Right atrium auricular region (tissue), 2 donors: ENCODE results near the gene POC1A. TPM values are rescaled to one million over a fixed set of nuclear protein-coding genes. Genes with fewer than 3 reads are reported as not detected.

ENCODE experiments used
- DNase-seq: peaks from one replicate; pipeline ENCODE4 v3.0.0-alpha.2; 2019; ENCODE audit warnings: low spot score
- H3K27ac ChIP-seq, 2 donors: fragments of 200-600 bp; sonication (generic); 1 replicate in 1 of 2; 2 replicates in 1 of 2; pipeline ENCODE4 v1.5.1; 2016 to 2019
- H3K27me3 ChIP-seq, 2 donors: fragments of 200-600 bp; sonication (generic); one replicate each; pipeline versions ENCODE4 v1.5.1 to v1.6.0; 2017 to 2019
- H3K36me3 ChIP-seq: fragments of 200-600 bp; sonication (generic); one replicate; pipeline ENCODE4 v1.5.1; 2016
- H3K4me1 ChIP-seq, 2 donors: fragments of 200-600 bp; sonication (generic); one replicate each; pipeline versions ENCODE4 v1.5.1 to v1.6.0; 2017 to 2019
- H3K4me3 ChIP-seq, 2 donors: fragments of 200-600 bp; sonication (generic); 1 replicate in 1 of 2; 2 replicates in 1 of 2; pipeline ENCODE4 v1.5.1; 2017 to 2019; ENCODE audit warnings: mild to moderate bottlenecking in 1 of 2, moderate library complexity in 1 of 2
- H3K9me3 ChIP-seq, 2 donors: fragments of 200-600 bp; sonication (generic); one replicate each; pipeline ENCODE4 v1.5.1; 2019
- total RNA-seq, 2 donors: library from RNA; depleted of rRNA; stranded (reverse); fragments of >200 nt; gene quantifications; one replicate each; pipeline ENCODE4 v1.1.0, GENCODE V29; 2016
- TF ChIP-seq, protein P1 (sequence below), 2 donors: fragments of 200-600 bp; sonication (generic); IDR thresholded peaks; one replicate each; pipeline ENCODE4 v1.5.1; 2019; ENCODE audit warnings: antibody characterized with exemption in 2 of 2

The POC1A gene
- total RNA-seq, 2 donors from 2014 or later, result 0.47 to 0.78 TPM

DNA sequence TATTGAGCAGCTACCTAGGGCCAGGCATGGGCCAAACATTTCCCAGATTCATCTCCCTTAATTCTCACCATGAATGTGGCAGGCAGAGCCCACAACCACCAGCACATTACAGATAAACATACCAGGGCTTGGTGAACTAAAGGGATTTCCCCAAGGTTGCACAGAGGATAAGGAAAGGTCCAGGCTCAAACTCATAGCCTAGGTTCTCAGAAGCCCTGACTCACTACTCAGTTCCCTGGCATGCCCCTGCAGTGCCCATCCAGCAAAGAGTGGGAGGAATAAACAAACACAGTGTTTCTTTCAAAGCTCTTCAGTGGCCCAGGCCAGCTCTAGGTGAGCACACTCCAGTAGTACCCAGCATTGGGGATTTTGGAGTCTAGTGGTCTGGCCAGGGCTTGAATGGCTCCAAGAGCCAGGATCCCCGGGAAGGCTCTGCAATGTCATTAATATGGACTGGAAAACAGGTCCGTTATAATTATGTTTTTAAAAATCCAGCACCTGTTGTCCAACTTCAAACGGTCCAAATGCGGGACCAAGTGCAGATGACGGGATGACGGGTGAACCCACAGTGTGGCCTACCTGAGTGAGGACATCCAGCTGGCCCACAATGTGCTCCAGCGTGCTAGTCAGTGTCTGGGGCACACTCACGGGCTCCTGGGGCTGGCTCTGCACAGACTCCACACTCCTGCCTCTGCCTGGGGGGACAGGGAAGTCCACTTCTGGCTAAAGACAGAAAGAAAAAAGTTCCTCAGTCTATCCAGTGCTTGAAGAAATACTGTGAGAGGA lies 58.0 kb downstream of the POC1A start:
- DNase-seq, result no peak
- H3K36me3 ChIP-seq, result no peaks in the 10 kb centered on the region
- H3K27ac ChIP-seq, result no peak overlapping the region
- H3K4me3 ChIP-seq, result no peak overlapping the region
- no peaks in the 10 kb centered on the region for H3K27me3 ChIP-seq
- peaks cover 0 to 36% of the 10 kb centered on the region in 2 donors for H3K4me1 ChIP-seq
- TF ChIP-seq, protein P1, sequence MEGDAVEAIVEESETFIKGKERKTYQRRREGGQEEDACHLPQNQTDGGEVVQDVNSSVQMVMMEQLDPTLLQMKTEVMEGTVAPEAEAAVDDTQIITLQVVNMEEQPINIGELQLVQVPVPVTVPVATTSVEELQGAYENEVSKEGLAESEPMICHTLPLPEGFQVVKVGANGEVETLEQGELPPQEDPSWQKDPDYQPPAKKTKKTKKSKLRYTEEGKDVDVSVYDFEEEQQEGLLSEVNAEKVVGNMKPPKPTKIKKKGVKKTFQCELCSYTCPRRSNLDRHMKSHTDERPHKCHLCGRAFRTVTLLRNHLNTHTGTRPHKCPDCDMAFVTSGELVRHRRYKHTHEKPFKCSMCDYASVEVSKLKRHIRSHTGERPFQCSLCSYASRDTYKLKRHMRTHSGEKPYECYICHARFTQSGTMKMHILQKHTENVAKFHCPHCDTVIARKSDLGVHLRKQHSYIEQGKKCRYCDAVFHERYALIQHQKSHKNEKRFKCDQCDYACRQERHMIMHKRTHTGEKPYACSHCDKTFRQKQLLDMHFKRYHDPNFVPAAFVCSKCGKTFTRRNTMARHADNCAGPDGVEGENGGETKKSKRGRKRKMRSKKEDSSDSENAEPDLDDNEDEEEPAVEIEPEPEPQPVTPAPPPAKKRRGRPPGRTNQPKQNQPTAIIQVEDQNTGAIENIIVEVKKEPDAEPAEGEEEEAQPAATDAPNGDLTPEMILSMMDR (IDR thresholded peaks at IDR 0.05), result no peak
- peaks cover 0 to 2% of the 10 kb centered on the region in 2 donors for H3K9me3 ChIP-seq

DNA sequence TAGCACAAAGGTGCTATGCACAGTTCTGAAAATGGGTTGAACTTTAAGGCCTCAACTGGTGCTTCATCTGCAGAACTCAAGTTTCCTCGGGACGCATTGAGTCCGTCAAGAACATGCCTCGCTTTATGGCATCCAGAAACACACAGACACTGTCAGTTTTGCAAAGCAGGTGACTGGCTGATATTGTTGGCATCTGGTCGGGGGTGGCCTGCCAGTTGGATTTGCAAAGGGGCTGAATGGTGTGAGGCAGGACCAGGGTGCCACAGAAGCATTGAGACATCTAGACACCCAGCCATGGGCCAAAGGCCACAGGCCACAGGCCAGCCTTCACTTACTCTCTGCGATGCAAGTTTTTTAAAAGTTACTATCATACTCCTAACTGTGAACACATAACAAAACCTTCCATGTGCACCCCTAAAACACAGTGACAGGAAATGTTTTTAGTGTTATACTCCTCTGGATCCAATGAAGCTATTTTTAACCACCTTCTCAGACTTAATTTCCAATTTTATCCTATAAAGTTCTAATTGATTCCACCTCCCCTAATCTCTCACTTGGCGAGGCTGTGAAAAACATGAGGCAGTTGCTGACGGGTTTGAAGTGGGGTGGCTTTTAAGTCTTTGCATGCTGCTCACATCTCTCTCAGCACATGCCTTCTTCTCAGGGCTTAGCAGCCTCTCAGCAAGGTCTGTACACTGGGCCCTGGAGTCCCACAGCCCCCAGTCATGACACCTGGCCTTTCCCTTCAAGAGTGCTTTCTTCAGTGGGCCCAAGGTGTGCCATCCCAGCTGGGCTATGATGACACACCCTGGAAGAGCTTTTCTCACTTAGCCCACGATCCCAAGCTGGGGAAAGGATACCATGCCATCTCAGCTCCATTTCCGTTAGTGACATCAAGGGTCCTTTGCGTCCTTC lies 59.4 kb downstream of the POC1A start:
- H3K27ac ChIP-seq, result no peak overlapping the region
- H3K4me1 ChIP-seq, result peaks cover 0 to 49% of the 10 kb centered on the region in 2 donors
- no peak overlapping the region for H3K4me3 ChIP-seq
- H3K9me3 ChIP-seq, result no peaks in the 10 kb centered on the region
- TF ChIP-seq, protein P1 (IDR thresholded peaks at IDR 0.05), result no peak
- H3K27me3 ChIP-seq, result no peaks in the 10 kb centered on the region
- DNase-seq, result no peak
- H3K36me3 ChIP-seq, result no peaks in the 10 kb centered on the region

DNA sequence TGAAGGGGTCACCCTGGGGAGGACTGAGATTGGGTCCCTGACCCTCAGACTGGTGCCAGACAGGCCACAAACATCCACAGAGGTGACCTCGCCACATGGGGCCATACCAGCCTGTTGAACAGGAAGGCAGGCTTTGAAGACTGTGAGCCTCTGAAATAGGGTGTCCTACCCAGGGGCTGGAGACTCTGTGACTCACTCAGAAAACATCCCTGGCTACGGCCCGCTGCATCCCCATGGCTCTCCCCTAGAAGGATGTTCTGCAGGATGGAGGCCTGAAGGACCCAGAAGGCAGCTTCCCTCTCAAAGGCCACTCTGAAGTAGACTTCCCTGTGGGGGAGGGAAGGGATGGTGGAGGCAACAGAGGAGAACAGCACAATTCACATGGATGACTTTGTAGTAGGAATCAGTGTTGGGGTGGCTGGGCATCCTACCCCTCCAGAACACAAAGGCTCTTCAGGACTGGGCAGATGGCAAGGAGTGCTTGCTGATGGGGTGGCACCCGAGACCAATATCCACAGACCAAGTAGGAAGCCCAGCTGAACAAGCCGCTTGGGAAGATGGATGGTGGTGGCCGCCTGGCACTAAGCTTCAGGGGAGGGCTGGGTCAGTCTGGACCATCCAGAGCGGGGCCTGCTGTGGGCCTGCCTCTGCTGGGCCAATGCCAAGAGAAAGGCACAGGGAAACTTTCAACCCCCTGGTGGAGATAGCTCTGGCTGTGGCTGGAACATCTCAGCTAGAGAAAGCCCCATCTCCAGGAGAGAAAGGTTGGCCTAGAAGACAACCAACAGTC lies 60.3 kb downstream of the POC1A start:
- Histone ChIP-seq H3K4me1 (peaks cover 0 to 50% of the 10 kb centered on the region in 2 donors), H3K27ac (no peak overlapping the region), H3K36me3 (no peaks in the 10 kb centered on the region), H3K27me3 (no peaks in the 10 kb centered on the region), H3K9me3 (no peaks in the 10 kb centered on the region), H3K4me3 (no peak overlapping the region)
- TF ChIP-seq, protein P1 (IDR thresholded peaks at IDR 0.05), result no peak
- DNase-seq, result no peak

DNA sequence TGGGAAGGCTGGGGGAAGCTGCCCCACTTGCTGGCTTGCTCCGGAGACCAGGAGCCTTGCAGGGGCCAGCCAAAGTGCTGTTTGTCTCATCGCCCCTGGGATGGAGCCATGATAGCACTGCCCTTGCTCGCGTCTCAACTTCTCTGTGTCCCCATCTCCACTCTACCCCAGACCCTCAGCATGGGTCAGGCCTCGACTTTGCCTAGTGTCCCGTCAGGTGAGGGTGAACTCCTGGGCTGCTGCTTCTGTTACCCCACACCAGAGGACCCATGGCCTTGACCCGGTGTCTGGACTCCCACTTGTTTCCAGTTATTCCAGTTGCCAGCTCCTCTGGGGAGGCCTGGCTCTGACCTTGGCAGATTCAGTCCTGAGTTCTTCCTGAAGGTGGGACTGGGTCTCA lies 61.3 kb downstream of the POC1A start:
- Histone ChIP-seq H3K36me3 (no peaks in the 10 kb centered on the region), H3K4me1 (peaks cover 0 to 53% of the 10 kb centered on the region in 2 donors), H3K9me3 (no peaks in the 10 kb centered on the region), H3K27me3 (no peaks in the 10 kb centered on the region), H3K27ac (no peak overlapping the region), H3K4me3 (no peak overlapping the region)
- DNase-seq, result no peak
- TF ChIP-seq, protein P1 (IDR thresholded peaks at IDR 0.05), result no peak

DNA sequence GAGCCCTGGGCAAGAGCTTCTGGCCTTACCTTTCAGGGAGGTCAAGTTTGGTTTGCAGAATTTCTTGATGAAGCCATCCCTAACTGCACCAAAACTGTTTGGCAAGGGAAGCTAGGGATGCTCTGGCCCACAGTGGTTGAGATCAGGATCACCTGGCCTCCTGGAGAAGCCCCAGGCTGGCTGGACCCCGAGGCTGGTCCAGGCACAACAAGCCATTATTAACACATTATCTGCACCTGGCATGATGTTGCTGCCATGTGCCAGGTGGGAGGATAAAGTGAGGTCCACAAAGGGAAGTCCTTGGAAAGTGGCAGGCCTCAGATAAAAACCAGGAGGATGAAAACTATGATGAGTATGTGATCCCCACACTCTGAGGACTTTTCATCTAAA lies 62.0 kb downstream of the POC1A start:
- H3K4me3 ChIP-seq, result no peak overlapping the region
- no peaks in the 10 kb centered on the region for H3K27me3 ChIP-seq
- TF ChIP-seq, protein P1 (IDR thresholded peaks at IDR 0.05), result no peak
- H3K36me3 ChIP-seq, result no peaks in the 10 kb centered on the region
- no peaks in the 10 kb centered on the region for H3K9me3 ChIP-seq
- DNase-seq, result no peak
- peak overlapping the region in 1 of 2 donors; percentile 78 for H3K27ac ChIP-seq
- H3K4me1 ChIP-seq, result peaks cover 0 to 59% of the 10 kb centered on the region in 2 donors
